ENCODE data around the gene PPARA. TPM values are rescaled to one million over a fixed set of nuclear protein-coding genes. Genes with fewer than 3 reads are reported as not detected.

Gene PPARA
- total RNA-seq, 1 donor from 2014 or later: 13.0 TPM

DNA sequence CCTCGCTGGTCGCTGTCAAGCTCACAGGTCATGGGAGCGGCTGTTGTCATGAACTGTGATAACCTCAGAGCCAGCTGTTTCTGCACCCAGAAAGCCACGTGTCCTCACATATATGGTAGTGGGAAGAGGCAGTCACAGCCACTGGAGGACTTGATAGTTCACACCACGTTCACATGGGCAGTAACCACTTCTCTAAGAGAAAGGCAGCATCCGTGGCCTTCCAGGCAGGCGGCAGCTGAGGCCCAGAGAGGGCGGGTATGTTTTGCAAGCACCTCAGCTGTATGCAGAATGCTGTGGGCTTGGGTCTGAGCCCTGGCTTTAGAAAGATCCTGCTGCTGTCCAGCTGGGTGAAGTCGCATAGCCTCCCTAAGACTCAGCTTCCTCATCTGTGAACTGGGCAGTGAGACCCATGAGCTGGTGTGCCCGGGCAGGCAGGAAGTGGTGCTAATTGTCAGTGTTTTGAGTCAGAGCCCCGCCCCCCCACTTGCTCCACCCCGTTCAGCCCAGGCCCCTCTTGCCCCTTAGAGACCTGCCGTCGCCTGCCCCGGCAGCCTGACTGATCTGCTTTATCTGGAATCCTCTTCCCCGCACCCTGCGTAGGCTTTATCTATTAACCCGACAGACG lies 130.8 kb downstream of the PPARA start:
- Mint-ChIP-seq H3K36me3 (peaks cover 40% of the 10 kb centered on the region), H3K9me3 (no peaks in the 10 kb centered on the region), H3K4me3 (no peak overlapping the region), H3K27ac (no peak overlapping the region), H3K4me1 (no peaks in the 10 kb centered on the region), H3K27me3 (ENCODE audit: low read depth) (no peaks in the 10 kb centered on the region)
- TF ChIP-seq, protein P1, sequence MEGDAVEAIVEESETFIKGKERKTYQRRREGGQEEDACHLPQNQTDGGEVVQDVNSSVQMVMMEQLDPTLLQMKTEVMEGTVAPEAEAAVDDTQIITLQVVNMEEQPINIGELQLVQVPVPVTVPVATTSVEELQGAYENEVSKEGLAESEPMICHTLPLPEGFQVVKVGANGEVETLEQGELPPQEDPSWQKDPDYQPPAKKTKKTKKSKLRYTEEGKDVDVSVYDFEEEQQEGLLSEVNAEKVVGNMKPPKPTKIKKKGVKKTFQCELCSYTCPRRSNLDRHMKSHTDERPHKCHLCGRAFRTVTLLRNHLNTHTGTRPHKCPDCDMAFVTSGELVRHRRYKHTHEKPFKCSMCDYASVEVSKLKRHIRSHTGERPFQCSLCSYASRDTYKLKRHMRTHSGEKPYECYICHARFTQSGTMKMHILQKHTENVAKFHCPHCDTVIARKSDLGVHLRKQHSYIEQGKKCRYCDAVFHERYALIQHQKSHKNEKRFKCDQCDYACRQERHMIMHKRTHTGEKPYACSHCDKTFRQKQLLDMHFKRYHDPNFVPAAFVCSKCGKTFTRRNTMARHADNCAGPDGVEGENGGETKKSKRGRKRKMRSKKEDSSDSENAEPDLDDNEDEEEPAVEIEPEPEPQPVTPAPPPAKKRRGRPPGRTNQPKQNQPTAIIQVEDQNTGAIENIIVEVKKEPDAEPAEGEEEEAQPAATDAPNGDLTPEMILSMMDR (IDR thresholded peaks at IDR 0.05; ENCODE audit: unreplicated experiment): no peak
- no peak for DNase-seq (ENCODE audit: low spot score in 2 of 2, unreplicated experiment in 2 of 2)

DNA sequence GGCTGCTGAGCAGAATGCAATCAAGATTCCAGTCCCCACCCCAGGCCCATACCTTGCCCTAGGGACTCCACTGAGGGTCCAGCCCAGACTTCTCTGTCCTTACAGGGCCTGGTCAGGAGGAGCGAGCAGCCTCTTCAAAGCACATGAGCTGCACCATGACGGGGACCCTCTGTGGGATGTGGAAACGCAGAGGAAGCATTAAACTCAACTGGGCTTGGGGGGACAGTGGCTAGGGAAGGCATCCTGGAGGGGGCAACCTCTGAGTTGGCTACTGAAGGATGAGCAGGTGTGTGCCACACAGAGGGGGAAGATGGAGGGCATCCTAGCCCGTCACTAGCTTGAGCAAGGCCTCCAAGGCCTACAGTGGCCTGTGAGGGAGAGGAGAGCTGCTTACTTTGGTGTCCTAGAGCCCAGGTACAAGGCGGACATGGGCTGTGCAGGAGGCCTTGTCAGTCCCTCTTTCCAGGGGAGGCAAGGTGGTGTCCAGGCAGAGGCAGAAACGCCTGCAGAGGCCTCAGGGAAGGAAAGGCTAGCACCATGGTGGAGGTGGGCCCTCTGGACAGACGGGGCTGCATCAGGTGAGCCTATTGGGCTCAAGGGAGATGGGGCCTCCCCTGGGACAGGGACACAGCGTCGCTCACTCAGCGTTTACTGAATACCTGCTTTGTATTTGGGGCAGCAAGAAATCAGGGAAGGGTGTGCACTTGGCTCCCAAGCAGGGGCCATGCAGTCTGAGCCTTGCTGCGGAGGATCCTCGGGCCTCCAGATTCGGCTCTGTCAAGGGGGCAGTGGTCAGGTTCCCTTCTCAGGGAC lies 131.7 kb downstream of the PPARA start:
- DNase-seq (ENCODE audit: low spot score in 2 of 2, unreplicated experiment in 2 of 2): no peak
- Mint-ChIP-seq H3K4me3 (no peak overlapping the region), H3K36me3 (peaks cover 38% of the 10 kb centered on the region), H3K9me3 (no peaks in the 10 kb centered on the region), H3K27me3 (ENCODE audit: low read depth) (no peaks in the 10 kb centered on the region), H3K4me1 (no peaks in the 10 kb centered on the region), H3K27ac (no peak overlapping the region)
- TF ChIP-seq, protein P1 (IDR thresholded peaks at IDR 0.05; ENCODE audit: unreplicated experiment): no peak

DNA sequence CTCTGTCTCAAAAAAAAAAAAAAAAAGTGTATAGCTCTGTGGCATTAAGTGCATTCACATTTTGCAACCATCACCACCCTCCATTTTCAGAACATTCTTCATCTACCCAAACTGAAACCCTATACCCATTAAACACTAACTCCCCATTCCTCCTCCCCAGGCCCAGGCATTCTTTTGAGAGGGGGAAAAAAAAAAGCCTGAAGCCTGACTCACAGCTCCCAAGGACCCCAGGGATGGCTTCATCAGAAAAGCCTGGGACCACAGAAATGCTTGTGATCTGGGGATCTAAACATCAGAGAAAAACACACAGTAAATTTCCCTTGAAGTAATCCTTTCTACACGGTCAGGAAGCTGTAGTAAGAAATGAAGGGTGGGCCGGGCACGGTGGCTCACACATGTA lies 135.7 kb downstream of the PPARA start:
- no peak overlapping the region for H3K27ac Mint-ChIP-seq
- no peak overlapping the region for H3K4me3 Mint-ChIP-seq
- TF ChIP-seq, protein P1 (IDR thresholded peaks at IDR 0.05; ENCODE audit: unreplicated experiment): no peak
- no peaks in the 10 kb centered on the region for H3K4me1 Mint-ChIP-seq
- no peaks in the 10 kb centered on the region for H3K9me3 Mint-ChIP-seq
- no peaks in the 10 kb centered on the region for H3K27me3 Mint-ChIP-seq (ENCODE audit: low read depth)
- DNase-seq (ENCODE audit: low spot score in 2 of 2, unreplicated experiment in 2 of 2): no peak
- H3K36me3 Mint-ChIP-seq: peaks cover 31% of the 10 kb centered on the region

DNA sequence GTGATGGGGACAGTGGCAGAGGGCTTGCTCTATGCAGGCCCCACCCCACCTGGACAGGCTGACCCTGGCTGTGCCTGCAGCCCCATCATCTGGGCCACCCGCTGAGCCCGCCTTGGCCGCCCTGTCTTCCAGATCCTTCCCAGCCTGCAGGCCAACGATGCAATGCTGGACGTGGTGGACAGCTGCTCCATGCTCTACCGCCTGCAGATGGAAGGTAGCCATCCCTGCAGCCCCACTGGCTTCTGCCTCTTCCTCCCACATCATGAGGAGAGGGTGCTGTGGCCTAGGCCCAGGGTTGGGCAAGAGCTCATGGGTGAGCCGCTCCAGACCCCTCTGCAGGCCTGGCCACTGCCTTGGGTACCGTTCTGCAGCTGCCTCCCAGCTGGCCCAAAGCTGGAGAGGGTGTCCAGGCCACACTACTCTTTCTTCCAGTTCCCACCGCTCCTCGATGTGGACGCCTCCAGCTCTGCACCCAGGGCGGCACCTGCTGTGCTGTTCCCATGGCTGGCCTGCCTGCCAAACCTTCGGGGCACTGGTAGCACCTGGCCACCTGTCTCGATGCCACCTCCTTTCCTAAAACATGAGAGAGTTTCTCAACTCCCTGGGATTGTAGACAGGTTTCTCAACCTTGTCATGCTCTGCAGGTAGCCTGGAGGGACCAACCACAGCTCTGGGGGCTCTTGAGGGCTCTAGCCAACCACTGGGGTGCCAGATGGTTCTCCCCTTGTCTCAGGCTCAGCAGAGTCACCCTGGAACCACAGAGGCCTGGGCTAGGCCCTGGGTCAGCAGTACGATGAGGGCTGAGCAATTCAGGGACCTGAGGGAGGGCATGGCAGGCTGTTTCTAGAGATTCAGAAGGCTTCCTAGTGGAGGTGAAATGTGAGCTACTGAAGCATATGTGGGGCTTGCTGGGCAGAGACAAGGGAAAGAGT lies 136.9 kb downstream of the PPARA start:
- DNase-seq (ENCODE audit: low spot score in 2 of 2, unreplicated experiment in 2 of 2): no peak
- H3K4me1 Mint-ChIP-seq: no peaks in the 10 kb centered on the region
- no peak overlapping the region for H3K4me3 Mint-ChIP-seq
- TF ChIP-seq, protein P1 (IDR thresholded peaks at IDR 0.05; ENCODE audit: unreplicated experiment): no peak
- H3K9me3 Mint-ChIP-seq: no peaks in the 10 kb centered on the region
- H3K27me3 Mint-ChIP-seq (ENCODE audit: low read depth): no peaks in the 10 kb centered on the region
- peaks cover 25% of the 10 kb centered on the region for H3K36me3 Mint-ChIP-seq
- no peak overlapping the region for H3K27ac Mint-ChIP-seq

DNA sequence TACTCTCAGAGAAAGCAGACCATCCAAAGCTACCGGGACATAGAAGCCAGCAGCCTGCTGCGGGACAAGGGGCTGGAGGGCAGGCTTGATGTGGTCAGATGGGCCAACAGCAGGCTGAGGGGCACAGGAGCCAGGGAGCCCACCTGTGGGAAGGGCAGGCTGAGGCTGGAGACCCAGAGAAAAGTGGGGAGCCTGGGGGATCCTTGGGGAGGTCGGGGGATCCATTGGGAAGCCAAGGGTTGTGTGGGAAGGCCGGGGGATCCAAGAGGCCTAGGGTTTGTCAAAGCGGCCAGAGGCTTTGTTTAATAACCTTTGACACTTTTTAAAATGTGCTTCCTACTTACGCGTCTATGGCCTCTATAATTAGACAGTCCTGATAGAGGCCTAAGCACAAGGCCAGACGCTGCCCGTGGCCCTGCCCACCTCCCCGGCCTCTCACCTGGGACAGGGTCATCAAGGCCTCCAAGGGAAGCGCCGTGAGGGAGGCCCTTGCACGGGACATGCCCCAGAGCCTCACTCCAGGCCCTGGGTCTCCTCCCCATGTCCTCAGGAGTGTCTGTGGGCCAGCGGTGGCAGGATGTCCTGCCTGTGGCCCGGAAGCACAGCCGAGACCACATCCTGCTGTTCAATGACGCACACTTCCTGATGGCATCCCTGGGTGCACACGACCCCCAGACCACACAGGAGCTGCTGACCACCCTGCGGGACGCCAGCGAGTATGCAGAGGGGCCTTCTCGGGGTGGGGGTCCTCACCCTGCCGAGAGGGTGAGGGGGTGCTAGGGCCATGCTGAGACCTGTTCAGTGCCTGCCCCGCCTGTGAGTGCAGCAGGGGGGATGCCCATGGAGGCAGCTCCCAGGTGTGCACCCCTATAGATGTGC lies 137.8 kb downstream of the PPARA start:
- TF ChIP-seq, protein P1 (IDR thresholded peaks at IDR 0.05; ENCODE audit: unreplicated experiment): no peak
- no peaks in the 10 kb centered on the region for H3K4me1 Mint-ChIP-seq
- DNase-seq (ENCODE audit: low spot score in 2 of 2, unreplicated experiment in 2 of 2): no peak
- H3K36me3 Mint-ChIP-seq: peaks cover 32% of the 10 kb centered on the region
- H3K9me3 Mint-ChIP-seq: no peaks in the 10 kb centered on the region
- H3K4me3 Mint-ChIP-seq: no peak overlapping the region
- H3K27ac Mint-ChIP-seq: no peak overlapping the region
- no peaks in the 10 kb centered on the region for H3K27me3 Mint-ChIP-seq (ENCODE audit: low read depth)

All from mesothelial cell of epicardium (in vitro differentiated cells).